K562 (cell line): Measurements from ENCODE around the gene CRCP. TPM values are rescaled to one million over a fixed set of nuclear protein-coding genes. Genes with fewer than 3 reads are reported as not detected.

Source experiments
- BRD9 ChIP-seq: fragments of 450-650 bp; IDR thresholded peaks from 2 replicates; pipeline ENCODE4 v1.6.1; 2018; ENCODE audit warnings: low read depth; ENCODE audit not compliant: partially characterized antibody
- CCNT2 ChIP-seq: IDR thresholded peaks from 2 replicates; pipeline ENCODE4 v1.6.1; 2011; ENCODE audit warnings: borderline replicate concordance, low read depth, mild to moderate bottlenecking, moderate library complexity, mixed read lengths, low read length; ENCODE audit not compliant: insufficient read length; ENCODE audit errors: extremely low read depth
- CSDE1 ChIP-seq, 2 experiments: fragments of 450-650 bp; IDR thresholded peaks; 2 replicates each; pipeline ENCODE4 v1.6.1; 2016; ENCODE audit warnings: mild to moderate bottlenecking in 1 of 2
- LARP7 ChIP-seq: fragments of 450-650 bp; IDR thresholded peaks from 2 replicates; pipeline ENCODE4 v1.6.1; 2016
- RAD21 ChIP-seq, 2 experiments: fragments of 250-450 bp in 1 of 2; fragments of 450-650 bp in 1 of 2; sonication (Bioruptor Pico) in 1 of 2; formaldehyde crosslinking in 1 of 2; IDR thresholded peaks in 1 of 2; conservative IDR thresholded peaks in 1 of 2; 2 replicates each; pipeline versions ENCODE4 v1.4.0 to v1.8.0; 2020 to 2022; ENCODE audit warnings: mild to moderate bottlenecking in 2 of 2, moderate library complexity in 1 of 2
- SIX5 ChIP-seq, 2 experiments: IDR thresholded peaks; 2 replicates each; pipeline ENCODE4 v1.6.1; 2011; ENCODE audit warnings: low read length in 2 of 2, borderline replicate concordance in 1 of 2, low read depth in 1 of 2, mild to moderate bottlenecking in 1 of 2, moderate library complexity in 1 of 2; ENCODE audit not compliant: insufficient read depth in 1 of 2
- ZNF174 ChIP-seq: fragments of 250-450 bp; sonication (Bioruptor Pico); IDR thresholded peaks from 2 replicates; pipeline ENCODE4 v1.4.0; 2020; ENCODE audit warnings: mild to moderate bottlenecking
- ZNF224 ChIP-seq: sonication (generic); formaldehyde crosslinking; IDR thresholded peaks from 2 replicates; pipeline ENCODE4 v1.8.0; 2022; ENCODE audit warnings: mild to moderate bottlenecking, missing genetic modification reagents
- polyA plus RNA-seq, 8 experiments: library from polyadenylated mRNA; depleted of rRNA in 4 of 8; stranded (reverse) in 5 of 8; unstranded in 3 of 8; fragments of >200 nt; fragmentation: Nextera tagmentation in 2 of 8; fragmentation: Illumina TruSeq in 1 of 8; extraction: Ambion mirVana in 2 of 8; extraction: Trizol in 1 of 8; gene quantifications; 2 replicates each; pipeline versions ENCODE4 v1.2.1 to v1.2.3, GENCODE V29; 2011 to 2014; ENCODE audit warnings: inconsistent platforms in 1 of 8, missing spikeins in 1 of 8
- total RNA-seq, 7 experiments: library from RNA; depleted of rRNA in 6 of 7; stranded (reverse); fragments of >200 nt in 6 of 7; fragmentation: Illumina TruSeq in 2 of 7; extraction: Trizol in 2 of 7; gene quantifications; 2 replicates each; pipeline versions ENCODE4 v1.2.1 to v1.2.3, GENCODE V29; 2011 to 2021; ENCODE audit warnings: low replicate concordance in 1 of 7
- TF ChIP-seq, protein P1 (sequence below): fragments of 200-800 bp; sonication (Bioruptor generic); IDR thresholded peaks from 2 replicates; pipeline ENCODE4 v1.6.1; 2017; ENCODE audit warnings: missing genetic modification characterization, missing compliant biosample characterization
- TF ChIP-seq, protein P2 (sequence below): sonication (generic); formaldehyde crosslinking; IDR thresholded peaks from 2 replicates; pipeline ENCODE4 v1.8.0; 2022; ENCODE audit warnings: mild to moderate bottlenecking, missing genetic modification reagents
- TF ChIP-seq, protein P3 (sequence below): fragments of 250-450 bp; sonication (Bioruptor Pico); IDR thresholded peaks from 2 replicates; pipeline ENCODE4 v1.4.0; 2020; ENCODE audit warnings: borderline replicate concordance
- TF ChIP-seq, protein P4 (sequence below): fragments of 450-650 bp; IDR thresholded peaks from 2 replicates; pipeline ENCODE4 v1.6.1; 2018; ENCODE audit warnings: mild to moderate bottlenecking, low read depth; ENCODE audit not compliant: partially characterized antibody
- TF ChIP-seq, protein P5 (sequence below): fragments of 450-650 bp; IDR thresholded peaks from 2 replicates; pipeline ENCODE4 v1.6.1; 2018; ENCODE audit not compliant: partially characterized antibody
- TF ChIP-seq, protein P6 (sequence below): fragments of 250-450 bp; sonication (Bioruptor Pico); IDR thresholded peaks from 2 replicates; pipeline ENCODE4 v1.4.0; 2020; ENCODE audit warnings: mild to moderate bottlenecking

CRCP gene
- total and polyA plus RNA-seq, 9 of the 15 experiments (the other 6 are each of a cell fraction or from before 2014, with no cell fraction given), result 22.1 to 58.3 (median 43.4) TPM

DNA sequence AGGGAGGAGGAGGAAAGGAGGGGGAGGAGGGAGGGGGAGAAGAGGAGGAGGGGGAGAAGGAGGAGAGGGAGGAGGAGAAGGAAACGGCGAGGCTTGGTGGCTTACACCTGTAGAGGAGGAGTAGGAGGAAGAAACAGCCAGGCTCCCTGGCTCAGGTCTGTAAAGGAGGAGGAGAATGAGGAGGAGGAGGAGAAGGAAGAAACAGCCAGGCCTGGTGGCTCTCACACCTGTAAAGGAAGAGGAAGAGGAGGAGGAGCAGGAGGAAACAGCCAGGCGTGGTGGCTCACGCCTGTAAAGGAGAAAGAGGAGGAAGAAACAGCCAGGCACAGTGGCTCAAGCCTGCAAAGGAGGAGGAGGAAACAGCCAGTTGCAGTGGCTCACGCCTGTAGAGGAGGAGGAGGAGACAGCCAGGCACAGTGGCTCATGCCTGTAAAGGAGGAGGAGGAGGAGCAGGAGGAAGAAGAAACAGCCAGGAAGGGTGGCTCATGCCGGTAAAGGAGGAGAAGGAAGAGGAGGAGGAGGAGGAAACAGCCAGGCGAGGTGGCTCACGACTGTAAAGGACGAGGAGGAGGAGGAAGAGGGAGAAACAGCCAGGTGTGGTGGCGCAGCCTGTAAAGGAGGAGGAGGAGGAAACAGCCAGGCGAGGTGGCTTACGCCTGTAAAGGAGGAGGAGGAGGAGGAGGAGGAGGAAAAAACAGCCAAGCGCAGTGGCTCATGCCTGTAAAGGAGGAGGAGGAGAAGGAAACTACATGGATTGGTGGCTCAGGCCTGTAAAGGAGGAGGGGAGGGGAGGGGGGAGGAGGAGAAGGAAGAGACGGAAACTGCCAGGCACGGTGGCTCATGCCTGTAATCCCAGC is 14.9 kb upstream of the CRCP start (continued):
- TF ChIP-seq LARP7 (peak; percentile 59; the same call in 1 of the 2 replicates), ZNF174 (CRISPR knock-in tag) (no peak), ZNF224 (CRISPR knock-in tag) (no peak), SIX5 (IDR thresholded peaks at IDR 0.05; ENCODE audit: borderline replicate concordance in 1 of 2, insufficient read depth in 1 of 2, low read depth in 1 of 2, low read length in 2 of 2) (no peak), BRD9 (peak; percentile 93), RAD21 (CRISPR knock-in tag; conservative IDR thresholded peaks at IDR 0.05 in 1 of 2, IDR thresholded peaks at IDR 0.05 in 1 of 2) (no peak), CSDE1 (IDR thresholded peaks at IDR 0.05) (no peak), CCNT2 (no peak)
- TF ChIP-seq, protein P1, sequence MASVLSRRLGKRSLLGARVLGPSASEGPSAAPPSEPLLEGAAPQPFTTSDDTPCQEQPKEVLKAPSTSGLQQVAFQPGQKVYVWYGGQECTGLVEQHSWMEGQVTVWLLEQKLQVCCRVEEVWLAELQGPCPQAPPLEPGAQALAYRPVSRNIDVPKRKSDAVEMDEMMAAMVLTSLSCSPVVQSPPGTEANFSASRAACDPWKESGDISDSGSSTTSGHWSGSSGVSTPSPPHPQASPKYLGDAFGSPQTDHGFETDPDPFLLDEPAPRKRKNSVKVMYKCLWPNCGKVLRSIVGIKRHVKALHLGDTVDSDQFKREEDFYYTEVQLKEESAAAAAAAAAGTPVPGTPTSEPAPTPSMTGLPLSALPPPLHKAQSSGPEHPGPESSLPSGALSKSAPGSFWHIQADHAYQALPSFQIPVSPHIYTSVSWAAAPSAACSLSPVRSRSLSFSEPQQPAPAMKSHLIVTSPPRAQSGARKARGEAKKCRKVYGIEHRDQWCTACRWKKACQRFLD (CRISPR knock-in tag), result no peak
- TF ChIP-seq, protein P2, sequence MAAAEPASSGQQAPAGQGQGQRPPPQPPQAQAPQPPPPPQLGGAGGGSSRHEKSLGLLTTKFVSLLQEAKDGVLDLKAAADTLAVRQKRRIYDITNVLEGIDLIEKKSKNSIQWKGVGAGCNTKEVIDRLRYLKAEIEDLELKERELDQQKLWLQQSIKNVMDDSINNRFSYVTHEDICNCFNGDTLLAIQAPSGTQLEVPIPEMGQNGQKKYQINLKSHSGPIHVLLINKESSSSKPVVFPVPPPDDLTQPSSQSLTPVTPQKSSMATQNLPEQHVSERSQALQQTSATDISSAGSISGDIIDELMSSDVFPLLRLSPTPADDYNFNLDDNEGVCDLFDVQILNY (CRISPR knock-in tag), result no peak
- TF ChIP-seq, protein P3, sequence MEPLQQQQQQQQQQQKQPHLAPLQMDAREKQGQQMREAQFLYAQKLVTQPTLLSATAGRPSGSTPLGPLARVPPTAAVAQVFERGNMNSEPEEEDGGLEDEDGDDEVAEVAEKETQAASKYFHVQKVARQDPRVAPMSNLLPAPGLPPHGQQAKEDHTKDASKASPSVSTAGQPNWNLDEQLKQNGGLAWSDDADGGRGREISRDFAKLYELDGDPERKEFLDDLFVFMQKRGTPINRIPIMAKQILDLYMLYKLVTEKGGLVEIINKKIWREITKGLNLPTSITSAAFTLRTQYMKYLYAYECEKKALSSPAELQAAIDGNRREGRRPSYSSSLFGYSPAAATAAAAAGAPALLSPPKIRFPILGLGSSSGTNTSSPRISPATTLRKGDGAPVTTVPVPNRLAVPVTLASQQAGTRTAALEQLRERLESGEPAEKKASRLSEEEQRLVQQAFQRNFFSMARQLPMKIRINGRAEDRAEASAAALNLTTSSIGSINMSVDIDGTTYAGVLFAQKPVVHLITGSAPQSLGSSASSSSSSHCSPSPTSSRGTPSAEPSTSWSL (CRISPR knock-in tag), result no peak
- TF ChIP-seq, protein P4, sequence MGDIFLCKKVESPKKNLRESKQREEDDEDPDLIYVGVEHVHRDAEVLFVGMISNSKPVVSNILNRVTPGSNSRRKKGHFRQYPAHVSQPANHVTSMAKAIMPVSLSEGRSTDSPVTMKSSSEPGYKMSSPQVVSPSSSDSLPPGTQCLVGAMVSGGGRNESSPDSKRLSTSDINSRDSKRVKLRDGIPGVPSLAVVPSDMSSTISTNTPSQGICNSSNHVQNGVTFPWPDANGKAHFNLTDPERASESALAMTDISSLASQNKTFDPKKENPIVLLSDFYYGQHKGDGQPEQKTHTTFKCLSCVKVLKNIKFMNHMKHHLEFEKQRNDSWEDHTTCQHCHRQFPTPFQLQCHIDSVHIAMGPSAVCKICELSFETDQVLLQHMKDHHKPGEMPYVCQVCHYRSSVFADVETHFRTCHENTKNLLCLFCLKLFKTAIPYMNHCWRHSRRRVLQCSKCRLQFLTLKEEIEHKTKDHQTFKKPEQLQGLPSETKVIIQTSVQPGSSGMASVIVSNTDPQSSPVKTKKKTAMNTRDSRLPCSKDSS, result no peak
- TF ChIP-seq, protein P5, sequence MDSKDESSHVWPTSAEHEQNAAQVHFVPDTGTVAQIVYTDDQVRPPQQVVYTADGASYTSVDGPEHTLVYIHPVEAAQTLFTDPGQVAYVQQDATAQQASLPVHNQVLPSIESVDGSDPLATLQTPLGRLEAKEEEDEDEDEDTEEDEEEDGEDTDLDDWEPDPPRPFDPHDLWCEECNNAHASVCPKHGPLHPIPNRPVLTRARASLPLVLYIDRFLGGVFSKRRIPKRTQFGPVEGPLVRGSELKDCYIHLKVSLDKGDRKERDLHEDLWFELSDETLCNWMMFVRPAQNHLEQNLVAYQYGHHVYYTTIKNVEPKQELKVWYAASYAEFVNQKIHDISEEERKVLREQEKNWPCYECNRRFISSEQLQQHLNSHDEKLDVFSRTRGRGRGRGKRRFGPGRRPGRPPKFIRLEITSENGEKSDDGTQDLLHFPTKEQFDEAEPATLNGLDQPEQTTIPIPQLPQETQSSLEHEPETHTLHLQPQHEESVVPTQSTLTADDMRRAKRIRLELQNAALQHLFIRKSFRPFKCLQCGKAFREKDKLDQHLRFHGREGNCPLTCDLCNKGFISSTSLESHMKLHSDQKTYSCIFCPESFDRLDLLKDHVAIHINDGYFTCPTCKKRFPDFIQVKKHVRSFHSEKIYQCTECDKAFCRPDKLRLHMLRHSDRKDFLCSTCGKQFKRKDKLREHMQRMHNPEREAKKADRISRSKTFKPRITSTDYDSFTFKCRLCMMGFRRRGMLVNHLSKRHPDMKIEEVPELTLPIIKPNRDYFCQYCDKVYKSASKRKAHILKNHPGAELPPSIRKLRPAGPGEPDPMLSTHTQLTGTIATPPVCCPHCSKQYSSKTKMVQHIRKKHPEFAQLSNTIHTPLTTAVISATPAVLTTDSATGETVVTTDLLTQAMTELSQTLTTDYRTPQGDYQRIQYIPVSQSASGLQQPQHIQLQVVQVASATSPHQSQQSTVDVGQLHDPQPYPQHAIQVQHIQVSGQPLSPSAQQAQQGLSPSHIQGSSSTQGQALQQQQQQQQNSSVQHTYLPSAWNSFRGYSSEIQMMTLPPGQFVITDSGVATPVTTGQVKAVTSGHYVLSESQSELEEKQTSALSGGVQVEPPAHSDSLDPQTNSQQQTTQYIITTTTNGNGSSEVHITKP, result peak; percentile 49
- TF ChIP-seq, protein P6, sequence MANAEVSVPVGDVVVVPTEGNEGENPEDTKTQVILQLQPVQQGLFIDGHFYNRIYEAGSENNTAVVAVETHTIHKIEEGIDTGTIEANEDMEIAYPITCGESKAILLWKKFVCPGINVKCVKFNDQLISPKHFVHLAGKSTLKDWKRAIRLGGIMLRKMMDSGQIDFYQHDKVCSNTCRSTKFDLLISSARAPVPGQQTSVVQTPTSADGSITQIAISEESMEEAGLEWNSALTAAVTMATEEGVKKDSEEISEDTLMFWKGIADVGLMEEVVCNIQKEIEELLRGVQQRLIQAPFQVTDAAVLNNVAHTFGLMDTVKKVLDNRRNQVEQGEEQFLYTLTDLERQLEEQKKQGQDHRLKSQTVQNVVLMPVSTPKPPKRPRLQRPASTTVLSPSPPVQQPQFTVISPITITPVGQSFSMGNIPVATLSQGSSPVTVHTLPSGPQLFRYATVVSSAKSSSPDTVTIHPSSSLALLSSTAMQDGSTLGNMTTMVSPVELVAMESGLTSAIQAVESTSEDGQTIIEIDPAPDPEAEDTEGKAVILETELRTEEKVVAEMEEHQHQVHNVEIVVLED (CRISPR knock-in tag), result no peak
